Measurements from ENCODE around the gene GOLGA6L22.
"Not testable (repeated sequence)": the region's sequence is repeated elsewhere in the genome, so short reads cannot be mapped to it uniquely, and the experiment has no call there.

Gene GOLGA6L22

GRCh38 chr15:22506959-22507358 lies 48.3 kb downstream of the GOLGA6L22 start:
- not testable (repeated sequence) for H3K4me1 ChIP-seq (ENCODE audit: control insufficient read depth, insufficient read depth, low read length); H3K4me3 ChIP-seq (ENCODE audit: low read length); H3K27me3 ChIP-seq (ENCODE audit: control insufficient read depth, insufficient read depth, low read length); H3K9ac ChIP-seq (ENCODE audit: low read length); H3K27ac ChIP-seq (ENCODE audit: low read depth, low read length); H3K36me3 ChIP-seq (ENCODE audit: control insufficient read depth, insufficient read depth, low read length)

- H3K4me3 ChIP-seq (ENCODE audit: low read length); H3K9ac ChIP-seq (ENCODE audit: low read length); H3K4me1 ChIP-seq (ENCODE audit: control insufficient read depth, insufficient read depth, low read length); H3K27ac ChIP-seq (ENCODE audit: low read depth, low read length); H3K36me3 ChIP-seq (ENCODE audit: control insufficient read depth, insufficient read depth, low read length); H3K27me3 ChIP-seq (ENCODE audit: control insufficient read depth, insufficient read depth, low read length): not testable (repeated sequence)
Measured at GRCh38 chr15:22516140-22516539, 57.4 kb downstream of the GOLGA6L22 start.

Data from rectal smooth muscle tissue (tissue), 1 donor.